Activated naive CD8-positive, alpha-beta T cell treated with anti-CD3 and anti-CD28 coated beads, Interleukin-2, amount 50 U/mL, for 24 hours (primary cell): ENCODE data around the gene ITGB2.
"Not testable (repeated sequence)": the region's sequence is repeated elsewhere in the genome, so short reads cannot be mapped to it uniquely, and the experiment has no call there.

Source experiments
- ATAC-seq: fragments of 150-1000 bp; cut with Tn5 transposase; one replicate; pipeline ENCODE4 v1.10.0; 2021
- DNase-seq: peaks from one replicate; pipeline ENCODE4 v3.0.0; 2021
- H3K27ac Mint-ChIP-seq: one replicate; pipeline ENCODE4 v1.8.0; 2021; ENCODE audit warnings: mild to moderate bottlenecking, mixed read lengths
- H3K27me3 Mint-ChIP-seq: one replicate; pipeline ENCODE4 v1.8.0; 2021; ENCODE audit warnings: mixed read lengths
- H3K36me3 Mint-ChIP-seq: one replicate; pipeline ENCODE4 v1.8.0; 2021; ENCODE audit warnings: low read depth, mixed read lengths
- H3K4me1 Mint-ChIP-seq: one replicate; pipeline ENCODE4 v1.8.0; 2021; ENCODE audit warnings: mixed read lengths
- H3K4me3 Mint-ChIP-seq: one replicate; pipeline ENCODE4 v1.8.0; 2021; ENCODE audit warnings: mild to moderate bottlenecking, moderate library complexity, mixed read lengths
- H3K9me3 Mint-ChIP-seq: one replicate; pipeline ENCODE4 v1.8.0; 2021; ENCODE audit warnings: mixed read lengths

ITGB2 gene

DNA sequence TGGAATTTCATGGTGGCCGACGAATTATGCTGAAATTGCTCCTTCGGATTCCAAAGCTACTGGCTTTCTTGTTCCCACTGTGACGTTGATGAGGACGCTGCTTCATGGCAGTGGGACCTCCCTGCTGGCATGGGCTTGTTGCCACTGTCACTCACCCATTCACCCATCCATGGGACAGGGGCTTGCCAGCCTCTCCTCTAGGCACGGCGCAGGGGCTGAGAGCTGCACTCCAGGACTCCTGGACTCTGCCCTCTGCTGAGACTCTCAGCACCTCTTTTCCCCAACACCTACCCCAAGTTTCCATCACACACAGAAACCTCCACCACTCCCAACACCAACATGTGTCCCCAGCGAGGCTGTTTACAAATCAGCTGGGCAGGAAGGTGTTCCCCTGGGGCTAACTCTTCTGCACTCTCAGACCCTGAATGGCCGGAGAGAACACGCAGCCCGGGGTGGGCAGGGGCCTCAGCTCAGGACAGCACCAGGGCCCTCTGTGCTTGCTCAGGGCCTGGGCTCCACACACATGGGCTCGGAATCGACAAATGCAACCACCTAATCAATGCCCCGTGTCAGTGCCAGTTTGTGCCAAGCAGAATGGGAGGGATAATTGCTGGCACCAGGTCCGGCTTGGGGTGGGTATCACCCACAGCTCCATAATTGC lies 3.1 kb downstream of the ITGB2 start:
- Mint-ChIP-seq H3K36me3 (peaks cover 29% of the 10 kb centered on the region), H3K27ac (peak overlapping the region; percentile 70), H3K9me3 (no peaks in the 10 kb centered on the region), H3K4me3 (peak overlapping the region; percentile 100), H3K27me3 (no peaks in the 10 kb centered on the region), H3K4me1 (peaks cover 76% of the 10 kb centered on the region)
- ATAC-seq = no peak
- DNase-seq = no peak

DNA sequence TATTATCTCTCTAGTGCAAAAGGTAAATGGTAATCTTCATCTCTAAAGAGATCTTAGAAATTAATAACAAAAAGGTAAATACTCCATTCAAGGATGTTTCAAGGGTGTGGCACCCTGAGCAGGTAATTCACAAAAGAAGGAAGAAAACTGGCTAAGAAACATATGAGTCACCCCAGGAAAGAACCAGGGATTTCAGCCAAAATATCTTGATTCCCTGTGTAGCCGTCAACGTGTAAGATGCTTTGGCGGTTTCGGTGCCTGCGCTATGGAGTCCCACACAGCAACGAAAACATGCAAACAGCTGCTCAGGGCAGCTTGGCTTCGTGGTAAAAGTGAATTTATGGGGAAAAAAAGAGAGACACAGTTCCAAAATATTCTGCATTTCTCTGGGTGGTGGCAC lies 3.7 kb downstream of the ITGB2 start:
- peak overlapping the region; percentile 100 for H3K4me3 Mint-ChIP-seq
- H3K4me1 Mint-ChIP-seq = peaks cover 77% of the 10 kb centered on the region
- DNase-seq (no peak), ATAC-seq (no peak)
- peaks cover 29% of the 10 kb centered on the region for H3K36me3 Mint-ChIP-seq
- H3K27me3 Mint-ChIP-seq = no peaks in the 10 kb centered on the region
- no peaks in the 10 kb centered on the region for H3K9me3 Mint-ChIP-seq
- peak overlapping the region; percentile 70 for H3K27ac Mint-ChIP-seq

DNA sequence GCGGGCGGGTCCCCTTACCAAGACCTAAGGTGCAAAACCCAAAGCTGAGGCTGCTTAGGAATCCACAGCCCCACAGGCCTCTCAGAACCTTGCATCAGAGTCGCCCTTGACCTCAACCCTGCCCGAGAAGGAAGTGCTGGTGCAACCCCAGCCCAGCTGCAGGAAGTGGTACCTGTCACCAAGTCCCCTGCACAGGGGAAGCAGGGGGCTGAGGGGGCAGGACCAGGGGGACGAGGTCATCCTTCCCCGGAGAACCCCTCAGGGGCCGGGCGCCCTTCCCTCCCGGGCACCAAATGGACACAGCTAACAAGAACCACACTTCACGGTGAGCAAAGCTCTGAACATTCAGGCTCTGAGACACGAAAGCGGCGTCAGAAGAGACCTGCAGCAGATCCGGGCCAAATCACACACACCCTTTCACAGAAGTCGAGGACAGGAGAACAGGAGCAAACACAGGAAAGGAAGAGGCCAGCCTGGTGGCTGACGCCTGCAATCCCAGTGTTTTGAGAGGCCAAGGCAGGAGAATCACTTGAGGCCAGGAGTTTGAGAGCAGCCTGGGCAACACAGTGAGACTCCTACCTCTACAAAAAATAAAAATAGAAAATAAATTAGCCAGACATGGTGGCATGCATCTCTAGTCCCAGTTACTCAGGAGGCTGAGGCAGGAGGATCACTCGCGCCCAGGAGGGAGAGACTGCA lies 6.4 kb downstream of the ITGB2 start:
- peak overlapping the region; percentile 66 for H3K4me3 Mint-ChIP-seq
- DNase-seq = peak; percentile 73

DNA sequence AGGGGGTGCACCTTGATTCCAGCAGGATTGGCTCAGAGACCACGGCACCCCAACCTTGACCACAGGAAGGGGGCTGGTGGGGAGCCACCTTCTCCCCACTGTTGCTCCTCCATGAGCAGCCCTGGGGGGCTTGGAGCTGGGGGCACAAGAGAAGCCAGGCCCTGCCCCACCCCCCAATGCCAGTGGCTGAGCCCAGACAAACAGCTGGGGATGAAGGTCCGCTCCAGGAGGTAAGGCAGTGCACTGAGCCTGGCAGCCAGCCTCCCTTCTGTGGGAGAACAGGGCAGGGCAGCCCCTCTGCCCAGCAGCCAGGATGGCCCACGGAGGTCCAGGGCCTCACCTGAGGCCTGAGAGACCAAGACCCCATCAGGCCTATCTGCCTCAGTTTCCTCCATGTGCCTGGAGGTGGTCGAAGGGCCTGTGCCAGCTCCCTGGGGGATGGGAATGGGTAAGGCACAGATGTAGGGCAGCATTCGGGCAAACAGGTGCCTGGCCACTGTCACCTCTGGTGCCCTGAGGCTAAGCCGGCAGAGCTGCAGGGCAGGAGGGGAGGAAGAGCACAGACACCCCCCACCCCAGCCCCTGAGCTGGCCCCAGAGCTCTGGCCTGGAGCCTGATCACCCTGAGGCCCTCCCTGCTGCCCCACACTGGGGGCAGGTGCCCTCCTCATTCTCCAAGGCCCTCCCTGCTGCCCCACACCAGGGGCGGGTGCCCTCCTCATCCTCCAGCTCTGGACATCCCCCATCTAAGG lies 7.1 kb downstream of the ITGB2 start:
- peaks cover 33% of the 10 kb centered on the region for H3K36me3 Mint-ChIP-seq
- no peak for ATAC-seq
- peaks cover 82% of the 10 kb centered on the region for H3K4me1 Mint-ChIP-seq
- H3K9me3 Mint-ChIP-seq = no peaks in the 10 kb centered on the region
- DNase-seq = no peak
- peak overlapping the region; percentile 66 for H3K4me3 Mint-ChIP-seq
- H3K27ac Mint-ChIP-seq = peak overlapping the region; percentile 79
- H3K27me3 Mint-ChIP-seq = no peaks in the 10 kb centered on the region

More for the DNA sequence above, 6.4 kb downstream of the ITGB2 start:
- peak; percentile 64 for ATAC-seq
- Mint-ChIP-seq H3K27me3 (no peaks in the 10 kb centered on the region), H3K4me1 (peaks cover 79% of the 10 kb centered on the region), H3K9me3 (no peaks in the 10 kb centered on the region), H3K36me3 (peaks cover 29% of the 10 kb centered on the region), H3K27ac (peak overlapping the region; percentile 79)

DNA sequence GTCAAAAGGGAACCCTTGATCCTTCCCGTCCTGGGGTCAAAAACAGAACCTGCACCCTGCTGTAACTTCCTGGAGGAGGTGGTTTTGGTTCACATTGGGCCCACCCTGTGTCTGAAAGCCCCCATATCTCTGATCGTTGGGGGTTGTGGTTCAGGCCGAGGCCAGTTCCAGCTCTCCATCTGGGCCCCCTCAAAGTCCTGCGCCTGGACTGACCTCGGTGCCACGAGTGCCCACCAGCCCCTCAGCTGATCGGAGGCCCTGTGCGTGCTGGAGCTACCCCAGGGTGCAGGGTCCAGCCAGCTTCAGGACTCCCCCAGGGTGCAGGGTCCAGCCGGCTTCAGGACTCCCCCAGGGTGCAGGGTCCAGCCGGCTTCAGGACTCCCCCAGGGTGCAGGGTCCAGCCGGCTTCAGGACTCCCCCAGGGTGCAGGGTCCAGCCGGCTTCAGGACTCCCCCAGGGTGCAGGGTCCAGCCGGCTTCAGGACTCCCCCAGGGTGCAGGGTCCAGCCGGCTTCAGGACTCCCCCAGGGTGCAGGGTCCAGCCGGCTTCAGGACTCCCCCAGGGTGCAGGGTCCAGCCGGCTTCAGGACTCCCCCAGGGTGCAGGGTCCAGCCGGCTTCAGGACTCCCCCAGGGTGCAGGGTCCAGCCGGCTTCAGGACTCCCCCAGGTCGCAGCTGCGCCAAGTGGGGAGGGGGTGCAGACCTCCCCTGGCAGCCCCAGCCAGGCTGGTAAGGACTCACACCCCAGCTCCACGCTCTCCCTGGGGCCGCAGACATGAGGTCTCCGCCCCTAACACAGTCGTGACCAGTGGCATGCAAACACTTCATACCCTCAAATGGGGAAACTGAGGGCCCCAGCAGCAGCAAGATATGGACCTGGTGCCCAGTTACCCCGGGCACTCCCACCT lies 7.9 kb downstream of the ITGB2 start:
- peak overlapping the region; percentile 69 for H3K4me3 Mint-ChIP-seq
- not testable (repeated sequence) for H3K27me3 Mint-ChIP-seq, DNase-seq, ATAC-seq, H3K9me3 Mint-ChIP-seq
- peaks cover 81% of the 10 kb centered on the region for H3K4me1 Mint-ChIP-seq
- H3K27ac Mint-ChIP-seq = peak overlapping the region; percentile 86
- H3K36me3 Mint-ChIP-seq = peaks cover 31% of the 10 kb centered on the region

DNA sequence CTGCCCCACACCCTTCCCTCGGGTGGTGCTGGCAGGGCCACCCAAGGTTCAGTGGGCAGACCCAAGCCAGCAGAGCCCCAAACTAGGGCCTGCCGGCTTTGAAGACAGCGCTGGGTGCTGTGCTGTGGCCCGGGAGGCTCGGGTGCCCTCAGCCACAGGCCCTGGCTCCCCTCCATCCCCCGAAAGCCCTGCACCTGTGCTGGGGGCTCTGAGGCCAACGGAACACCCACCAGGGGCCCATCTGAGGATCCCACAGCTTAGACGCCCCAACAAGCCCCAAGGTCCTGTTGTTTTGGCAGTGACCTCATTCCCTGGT lies 8.6 kb downstream of the ITGB2 start:
- ATAC-seq (no peak), DNase-seq (no peak)
- no peaks in the 10 kb centered on the region for H3K27me3 Mint-ChIP-seq
- no peaks in the 10 kb centered on the region for H3K9me3 Mint-ChIP-seq
- peaks cover 26% of the 10 kb centered on the region for H3K36me3 Mint-ChIP-seq
- peak overlapping the region; percentile 86 for H3K27ac Mint-ChIP-seq
- peak overlapping the region; percentile 69 for H3K4me3 Mint-ChIP-seq
- H3K4me1 Mint-ChIP-seq = peaks cover 78% of the 10 kb centered on the region

DNA sequence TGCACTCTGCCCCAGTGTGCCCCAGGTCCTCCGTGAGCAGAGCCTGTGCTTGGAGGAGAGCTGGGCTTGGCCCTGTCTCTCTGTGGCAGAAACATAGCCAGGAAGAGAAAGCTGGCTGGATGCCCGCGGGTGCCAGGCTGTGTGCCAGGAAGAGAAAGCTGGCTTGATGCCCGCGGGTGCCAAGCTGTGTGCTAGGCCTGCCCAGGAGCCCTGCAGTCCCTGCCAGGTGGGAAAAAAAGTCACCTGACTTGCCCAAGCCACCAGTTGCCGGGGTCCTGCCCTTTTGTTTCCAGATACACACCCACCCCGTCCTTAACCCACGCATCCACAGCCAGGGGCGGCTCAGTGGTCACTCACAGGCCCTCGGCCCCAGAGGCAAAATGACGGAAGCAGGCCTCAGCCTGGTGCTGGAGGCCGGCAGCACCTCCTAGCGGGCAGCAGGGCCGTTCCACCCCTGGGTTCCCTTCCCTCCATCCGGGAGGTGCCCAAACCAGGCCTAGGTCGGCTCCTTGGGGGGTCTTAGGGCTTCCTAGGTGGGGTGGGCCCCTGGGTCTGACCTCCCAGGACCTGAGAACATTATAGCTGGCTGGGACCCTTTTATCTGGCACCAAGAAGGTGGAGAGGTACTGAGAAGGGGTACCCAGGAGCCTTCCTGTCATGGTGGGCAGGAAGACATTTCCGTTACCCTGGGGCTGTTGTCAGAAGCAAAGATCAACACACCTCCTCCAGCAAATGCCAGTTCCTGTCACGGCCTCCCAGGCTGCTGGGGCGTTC lies 9.1 kb downstream of the ITGB2 start:
- Mint-ChIP-seq H3K4me1 (peaks cover 73% of the 10 kb centered on the region), H3K4me3 (peak overlapping the region; percentile 69), H3K9me3 (no peaks in the 10 kb centered on the region), H3K36me3 (peaks cover 23% of the 10 kb centered on the region), H3K27me3 (no peaks in the 10 kb centered on the region), H3K27ac (peak overlapping the region; percentile 86)
- DNase-seq = peak; percentile 65
- peak; percentile 68 for ATAC-seq

DNA sequence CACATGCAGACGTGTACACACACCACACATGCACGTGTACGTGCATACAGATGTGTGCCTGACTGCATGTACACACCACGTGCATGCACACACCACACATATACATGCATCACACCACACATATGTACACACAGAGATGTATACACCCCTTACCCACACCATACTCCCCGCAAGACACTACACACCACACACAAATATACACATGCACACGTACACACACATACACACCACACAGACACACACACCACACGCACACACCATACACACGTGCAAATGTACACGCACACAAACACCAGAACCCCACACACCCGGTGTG lies 9.7 kb downstream of the ITGB2 start:
- ATAC-seq (no peak), DNase-seq (no peak)
- Mint-ChIP-seq H3K4me3 (peak overlapping the region; percentile 69), H3K36me3 (peaks cover 24% of the 10 kb centered on the region), H3K27ac (peak overlapping the region; percentile 86), H3K27me3 (no peaks in the 10 kb centered on the region), H3K4me1 (peaks cover 69% of the 10 kb centered on the region), H3K9me3 (no peaks in the 10 kb centered on the region)

DNA sequence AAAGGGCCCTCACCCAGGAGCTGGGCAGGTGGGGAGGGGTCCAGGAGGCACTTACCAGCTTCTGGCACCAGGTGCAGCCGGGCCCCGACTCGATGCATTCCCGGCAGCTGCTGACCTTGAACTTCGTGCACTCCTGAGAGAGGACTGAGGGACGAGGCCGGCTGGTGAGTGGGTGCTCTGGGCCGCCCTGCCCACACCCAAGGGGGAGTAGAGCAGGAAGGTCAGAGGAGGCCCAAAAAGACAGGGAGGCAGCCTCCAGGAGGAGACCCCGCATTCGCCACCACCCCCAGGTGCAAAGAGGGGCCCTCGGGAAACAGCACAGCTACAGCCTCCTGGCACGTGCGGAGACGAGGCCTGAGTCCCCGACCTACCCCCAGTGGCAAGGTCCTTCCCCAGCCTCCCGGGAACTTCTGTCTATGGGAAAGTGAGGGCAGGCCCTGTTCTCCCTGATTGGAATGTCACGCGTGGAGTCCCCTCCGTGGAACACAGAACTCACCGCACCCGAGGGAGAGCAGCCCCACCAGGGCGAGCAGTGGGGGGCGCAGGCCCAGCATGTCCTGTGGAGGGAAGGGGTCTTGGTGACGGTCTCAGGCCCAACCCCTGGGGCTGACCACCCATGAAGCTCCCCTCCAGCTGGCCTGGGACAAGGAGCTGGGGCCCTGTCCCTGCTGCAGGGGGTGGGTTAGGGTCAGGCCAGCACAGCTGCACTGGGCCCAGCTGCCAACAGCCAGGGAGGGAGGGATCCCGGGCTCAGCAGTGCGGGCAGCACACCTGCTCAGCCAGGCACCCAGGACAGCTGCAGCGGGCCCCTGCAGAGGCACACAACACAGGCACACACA lies 10.3 kb downstream of the ITGB2 start:
- peak overlapping the region; percentile 69 for H3K4me3 Mint-ChIP-seq
- H3K4me1 Mint-ChIP-seq = peaks cover 66% of the 10 kb centered on the region
- H3K27me3 Mint-ChIP-seq = no peaks in the 10 kb centered on the region
- peaks cover 24% of the 10 kb centered on the region for H3K36me3 Mint-ChIP-seq
- no peak for ATAC-seq
- DNase-seq = no peak
- H3K27ac Mint-ChIP-seq = peak overlapping the region; percentile 57
- no peaks in the 10 kb centered on the region for H3K9me3 Mint-ChIP-seq

DNA sequence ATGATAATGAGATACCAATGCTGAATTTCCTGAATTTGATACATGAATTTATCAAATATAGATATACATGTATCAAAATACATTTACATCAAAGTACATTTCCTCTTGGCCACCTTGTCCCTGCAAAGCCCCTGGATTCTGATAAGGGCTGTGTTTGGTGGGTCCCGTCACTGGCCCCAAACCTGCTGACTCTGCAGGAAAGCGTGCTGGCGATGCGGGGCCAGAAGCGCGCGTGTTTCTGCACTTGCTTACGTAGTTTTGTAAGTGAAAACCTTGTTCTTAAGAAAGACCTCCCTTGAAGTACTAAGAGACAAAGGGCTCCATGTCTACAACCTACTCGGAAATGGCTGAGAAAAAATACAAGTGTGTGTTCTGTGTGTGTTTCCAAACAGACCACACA lies 11.0 kb downstream of the ITGB2 start:
- no peaks in the 10 kb centered on the region for H3K27me3 Mint-ChIP-seq
- peak overlapping the region; percentile 6 for H3K4me3 Mint-ChIP-seq
- ATAC-seq (no peak), DNase-seq (no peak)
- peaks cover 59% of the 10 kb centered on the region for H3K4me1 Mint-ChIP-seq
- no peaks in the 10 kb centered on the region for H3K9me3 Mint-ChIP-seq
- H3K36me3 Mint-ChIP-seq = peaks cover 24% of the 10 kb centered on the region
- peak overlapping the region; percentile 57 for H3K27ac Mint-ChIP-seq

DNA sequence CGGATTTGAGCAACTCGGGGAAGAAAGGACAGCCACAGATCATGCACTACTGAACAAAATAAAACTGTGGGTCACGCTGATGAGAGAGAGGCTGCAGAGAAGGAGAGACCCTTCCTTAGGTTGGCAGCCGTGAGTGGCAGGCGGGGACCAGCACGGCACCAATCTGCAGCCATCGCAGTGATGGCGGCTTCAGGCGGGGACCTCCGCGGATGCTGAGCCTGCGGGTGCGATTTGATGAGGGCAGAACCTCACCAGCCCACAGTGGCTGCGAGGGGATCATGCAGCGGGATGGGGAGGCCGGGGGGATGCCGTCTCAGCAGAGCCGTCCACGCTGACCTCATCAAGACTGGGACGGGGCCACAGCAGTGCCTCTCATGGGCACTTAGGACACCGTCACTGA lies 11.8 kb downstream of the ITGB2 start:
- peaks cover 51% of the 10 kb centered on the region for H3K4me1 Mint-ChIP-seq

DNA sequence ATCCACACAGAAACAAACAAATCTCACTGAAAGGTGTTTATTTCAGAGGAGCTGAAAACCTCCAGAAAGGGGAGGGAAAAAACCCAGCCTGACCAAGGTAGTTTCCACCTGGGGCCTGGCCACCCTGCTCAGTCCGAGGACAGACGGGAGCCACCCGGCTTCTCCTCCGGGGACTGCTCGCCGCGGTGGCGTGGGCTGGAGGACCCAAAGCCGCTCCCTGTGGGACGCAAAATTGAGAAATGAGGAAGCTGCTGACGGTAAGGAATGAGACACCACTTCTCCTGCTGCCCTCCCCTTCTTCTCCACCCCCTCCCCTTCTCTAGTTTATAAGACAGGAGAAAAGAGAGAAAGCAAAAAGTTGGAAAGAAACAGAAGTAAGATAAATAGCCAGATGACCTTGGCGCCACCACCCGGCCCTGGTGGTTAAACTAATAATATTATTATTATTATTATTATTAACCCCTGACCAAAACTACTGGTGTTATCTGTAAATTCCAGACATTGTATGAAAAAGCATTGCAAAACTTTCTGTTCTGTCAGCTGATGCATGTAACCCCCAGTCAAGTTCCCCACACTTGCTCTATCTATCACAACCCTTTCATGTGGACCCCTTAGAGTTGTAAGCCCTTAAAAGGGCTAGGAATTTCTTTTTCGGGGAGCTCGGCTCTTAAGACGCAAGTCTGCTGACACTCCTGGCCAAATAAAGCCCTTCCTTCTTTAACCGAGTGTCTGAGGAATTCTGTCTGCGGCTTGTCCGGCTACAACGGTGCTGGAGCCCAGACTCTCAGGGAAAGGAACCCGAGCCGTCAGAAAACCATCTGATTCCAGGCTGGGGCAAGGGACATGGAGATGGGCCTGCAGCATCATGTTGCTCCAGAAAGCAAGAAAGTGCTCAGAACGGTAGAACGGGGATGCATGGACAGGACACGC lies 12.5 kb downstream of the ITGB2 start:
- H3K4me1 Mint-ChIP-seq = peaks cover 46% of the 10 kb centered on the region
- ATAC-seq = no peak
- no peaks in the 10 kb centered on the region for H3K9me3 Mint-ChIP-seq
- H3K27ac Mint-ChIP-seq = peak overlapping the region; percentile 55
- no peaks in the 10 kb centered on the region for H3K27me3 Mint-ChIP-seq
- H3K36me3 Mint-ChIP-seq = peaks cover 34% of the 10 kb centered on the region
- no peak overlapping the region for H3K4me3 Mint-ChIP-seq
- DNase-seq = no peak

More for the DNA sequence above, 11.8 kb downstream of the ITGB2 start:
- ATAC-seq = no peak
- no peaks in the 10 kb centered on the region for H3K27me3 Mint-ChIP-seq
- H3K9me3 Mint-ChIP-seq = no peaks in the 10 kb centered on the region
- H3K36me3 Mint-ChIP-seq = peaks cover 31% of the 10 kb centered on the region
- no peak overlapping the region for H3K4me3 Mint-ChIP-seq
- no peak for DNase-seq
- H3K27ac Mint-ChIP-seq = peak overlapping the region; percentile 57
